IPS DF 19.7 (cell line): Measurements from ENCODE around the gene TEFM.
"Not testable (repeated sequence)": the region's sequence is repeated elsewhere in the genome, so short reads cannot be mapped to it uniquely, and the experiment has no call there.

Experiments used
- DNase-seq: peaks from one replicate; pipeline ENCODE4 v3.0.0-alpha.2; 2013; ENCODE audit warnings: low read depth, low spot score

TEFM gene

DNA sequence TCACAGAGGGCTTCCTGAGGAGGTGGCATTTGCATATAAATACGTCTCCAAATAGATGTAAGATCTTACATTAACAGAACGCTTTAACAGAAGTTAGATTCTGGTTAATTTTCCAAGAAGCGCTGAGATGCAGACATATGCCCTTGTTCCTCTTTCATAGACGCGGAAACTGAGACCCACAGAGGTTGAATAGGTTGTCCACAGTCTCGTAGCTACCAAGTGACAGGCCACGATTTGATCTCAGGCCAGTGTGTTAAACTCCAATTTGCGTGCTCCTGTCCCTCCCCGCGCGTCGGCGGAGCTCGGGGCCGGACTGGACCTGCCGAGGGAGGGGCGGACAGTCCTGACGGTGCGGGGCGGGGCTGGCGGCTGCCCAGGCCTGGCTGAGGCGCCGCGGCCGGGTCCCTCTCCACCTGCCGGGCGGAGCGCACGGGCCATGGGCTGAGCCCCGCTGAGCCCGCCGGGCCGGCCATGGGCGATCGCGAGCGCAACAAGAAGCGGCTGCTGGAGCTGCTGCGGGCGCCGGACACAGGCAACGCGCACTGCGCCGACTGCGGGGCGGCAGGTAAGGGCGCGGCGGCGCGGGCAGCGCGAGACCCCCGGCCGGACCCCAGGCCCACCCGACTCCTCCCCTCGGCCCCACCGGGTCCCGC, 15.6 kb upstream of the TEFM start, which contains the start of gene ADAP2:
TSS of gene ADAP2 (plus strand) at position 402 of the 653 bp plus-strand sequence. CDS start at position 472, 70 bp downstream.
- DNase-seq: no peak

DNA sequence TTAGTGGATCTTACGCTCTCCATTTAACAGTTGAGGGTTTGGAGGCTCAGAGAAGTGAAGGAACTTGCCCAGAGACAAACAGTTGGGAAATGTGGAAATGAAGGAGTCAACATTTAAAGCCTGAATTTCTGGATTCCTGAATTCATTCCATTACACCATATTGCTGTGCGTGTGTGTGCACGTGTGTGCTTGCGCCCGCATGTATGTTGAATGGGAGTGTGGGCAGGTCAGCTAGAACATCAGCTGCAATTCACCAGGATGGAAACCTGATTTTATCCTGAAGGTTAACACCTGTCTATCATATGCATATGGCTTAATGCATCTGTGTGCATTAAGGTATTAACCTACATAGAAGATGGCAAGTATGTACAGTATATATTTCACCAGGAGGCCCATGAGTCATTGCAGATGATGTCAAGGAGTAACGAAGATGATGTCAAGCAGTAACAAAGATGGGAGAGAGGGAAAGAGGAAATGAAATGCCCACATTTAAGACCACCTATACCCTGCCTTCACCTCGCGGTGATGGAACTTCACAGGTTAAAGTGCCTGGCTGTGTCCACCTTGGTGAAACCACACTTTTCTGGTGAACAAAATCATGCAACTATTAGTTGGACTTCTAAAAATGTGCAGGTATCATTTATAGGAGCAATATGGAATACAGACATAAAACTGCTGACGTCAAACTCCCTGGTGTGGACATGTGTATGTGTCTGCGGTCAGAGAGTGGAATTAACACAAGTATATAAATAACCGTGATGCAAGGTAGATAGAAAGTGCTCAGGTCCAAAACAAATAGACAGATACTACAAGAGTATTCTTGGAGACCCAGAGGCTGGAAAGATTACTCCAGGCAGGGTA, 14.9 kb upstream of the TEFM start:
- no peak for DNase-seq

DNA sequence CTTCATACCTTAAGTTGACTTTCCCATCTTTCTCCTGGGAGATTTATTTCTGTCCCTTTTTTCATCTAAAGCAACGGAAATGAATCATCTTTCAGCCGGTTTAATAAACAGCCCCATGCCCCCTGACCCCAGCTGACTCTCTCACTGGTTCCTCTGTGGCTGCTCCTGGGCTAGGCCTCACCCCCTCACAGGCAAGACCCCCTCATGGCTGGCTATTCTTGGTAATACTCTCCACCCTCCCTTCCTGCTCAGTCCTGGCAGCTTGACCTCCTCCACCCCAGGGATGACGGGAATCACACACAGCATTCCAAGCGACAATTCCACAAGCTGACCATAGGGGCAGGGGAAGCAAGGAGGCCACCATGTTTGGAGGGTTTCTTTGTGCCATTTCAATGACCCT, 14.2 kb upstream of the TEFM start:
- no peak for DNase-seq

DNA sequence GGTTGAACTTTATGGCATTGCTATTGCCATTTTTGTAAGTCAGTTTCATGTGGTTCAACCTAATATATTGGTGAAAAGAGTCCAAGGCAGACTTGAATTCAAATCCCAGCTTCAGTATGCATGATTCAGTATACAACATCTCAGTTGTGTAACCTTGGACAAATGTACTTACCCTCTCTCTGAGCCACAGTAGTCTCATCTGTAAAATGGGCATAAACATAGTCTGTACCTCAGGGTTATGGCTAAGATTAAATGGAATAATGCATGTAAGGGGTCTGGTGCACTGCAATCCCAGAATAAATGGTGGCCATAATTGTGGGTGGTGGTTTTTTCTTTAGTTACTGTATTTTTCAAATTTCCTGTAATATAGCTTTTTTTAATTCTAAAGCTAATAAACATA, 11.0 kb upstream of the TEFM start:
- DNase-seq: no peak

DNA sequence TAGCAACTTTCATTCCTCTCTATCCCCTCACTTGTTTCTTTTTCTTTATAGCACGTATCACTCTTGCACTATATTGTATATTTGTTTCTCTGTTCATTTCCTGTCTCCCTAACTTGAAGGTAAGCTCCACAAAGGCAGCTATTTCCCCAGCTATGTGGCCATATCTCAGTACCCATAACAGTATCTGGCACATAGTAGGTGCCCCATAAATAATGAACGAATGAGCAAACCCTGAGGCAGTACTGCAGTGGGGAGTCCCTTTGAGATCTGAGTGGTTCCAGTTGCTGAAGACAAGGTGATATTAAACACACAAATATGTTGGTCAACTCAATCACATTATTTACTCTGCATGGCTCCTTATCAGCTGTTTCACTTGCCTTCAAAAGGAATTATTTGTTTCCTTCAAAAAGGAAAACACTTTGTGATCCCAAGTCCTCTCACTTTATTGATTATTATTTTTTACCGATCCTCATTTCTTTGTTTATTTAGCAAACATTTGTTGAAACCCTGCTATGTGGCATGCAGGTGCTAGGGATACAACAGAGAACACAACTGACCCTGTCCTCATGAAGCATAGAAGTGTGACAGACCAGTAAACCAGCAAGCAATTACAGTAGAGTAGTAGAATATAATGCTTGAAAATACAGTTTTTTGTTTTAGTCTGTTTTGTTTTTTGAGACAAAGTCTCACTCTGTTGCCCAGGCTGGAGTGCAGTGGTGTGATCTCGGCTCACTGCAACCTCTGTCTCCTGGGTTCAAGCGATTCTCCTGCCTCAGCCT, 10.0 kb upstream of the TEFM start:
- DNase-seq: no peak

DNA sequence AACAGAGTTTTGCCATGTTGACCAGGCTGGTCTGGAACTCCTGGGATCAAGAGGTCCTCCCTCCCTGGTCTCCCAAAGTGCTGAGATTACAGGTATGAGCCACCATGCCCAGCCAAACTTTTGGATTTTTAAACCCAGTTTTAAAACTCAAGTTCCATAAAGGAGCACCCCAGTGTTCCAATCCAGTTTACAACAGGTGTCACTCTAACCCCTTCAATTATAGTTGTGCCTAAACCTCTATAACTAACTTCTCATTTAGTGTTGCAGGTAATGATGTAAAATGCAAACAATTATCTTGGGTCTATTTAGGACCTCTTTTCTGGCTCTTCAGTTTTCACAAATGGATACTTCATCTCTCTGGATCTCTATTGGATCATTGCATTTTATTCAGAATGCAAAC, 7.9 kb upstream of the TEFM start:
- no peak for DNase-seq

DNA sequence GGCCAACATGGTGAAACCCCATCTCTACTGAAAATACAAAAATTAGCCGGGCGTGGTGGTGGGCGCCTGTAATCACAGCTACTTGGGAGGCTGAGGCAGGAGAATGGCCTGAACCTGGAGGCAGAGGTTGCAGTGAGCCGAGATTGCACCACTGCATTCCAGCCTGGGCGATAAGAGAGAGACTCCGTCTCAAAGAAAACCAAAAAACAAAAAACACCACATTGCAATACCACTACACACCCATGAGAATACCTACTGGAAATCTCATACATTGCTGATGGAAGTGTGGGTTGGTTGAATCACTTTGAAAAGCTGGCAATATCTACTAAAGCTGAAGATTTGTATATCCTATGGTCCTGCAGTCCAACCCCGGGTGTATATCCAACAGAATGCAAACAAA, 4.1 kb upstream of the TEFM start:
- not testable (repeated sequence) for DNase-seq

DNA sequence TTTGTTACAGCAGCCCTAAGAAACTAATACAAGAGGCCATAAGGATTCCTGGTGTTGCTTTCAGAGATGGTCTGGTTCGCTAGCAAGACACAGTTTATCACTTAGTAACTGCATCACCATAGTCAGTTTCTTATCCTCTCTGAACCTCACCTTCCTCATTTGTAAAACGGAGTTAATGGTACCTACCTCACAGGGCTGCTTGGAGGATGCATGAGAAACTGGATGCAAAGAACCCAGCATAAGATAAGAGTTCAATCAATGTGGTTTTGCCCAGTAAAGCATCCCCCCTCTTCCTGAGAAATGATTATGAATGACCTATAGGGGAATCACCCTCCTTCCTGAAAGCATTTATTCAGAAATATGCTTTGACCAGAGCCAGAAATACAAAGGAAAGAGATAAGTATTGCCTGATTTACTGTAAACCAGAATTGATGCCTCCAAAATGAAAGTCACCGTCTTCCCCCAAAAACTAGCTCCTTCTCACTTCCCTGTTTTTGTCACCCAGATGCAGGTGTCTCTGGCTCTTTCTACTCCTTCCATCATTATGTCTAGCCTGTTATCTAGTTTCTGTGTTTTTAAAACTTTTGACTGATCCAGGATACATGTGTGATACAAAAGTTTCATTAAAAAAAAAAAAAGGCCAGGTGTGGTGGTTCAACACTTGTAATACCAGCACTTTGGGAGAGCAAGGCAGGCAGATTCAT, 2.8 kb upstream of the TEFM start:
- DNase-seq: no peak

DNA sequence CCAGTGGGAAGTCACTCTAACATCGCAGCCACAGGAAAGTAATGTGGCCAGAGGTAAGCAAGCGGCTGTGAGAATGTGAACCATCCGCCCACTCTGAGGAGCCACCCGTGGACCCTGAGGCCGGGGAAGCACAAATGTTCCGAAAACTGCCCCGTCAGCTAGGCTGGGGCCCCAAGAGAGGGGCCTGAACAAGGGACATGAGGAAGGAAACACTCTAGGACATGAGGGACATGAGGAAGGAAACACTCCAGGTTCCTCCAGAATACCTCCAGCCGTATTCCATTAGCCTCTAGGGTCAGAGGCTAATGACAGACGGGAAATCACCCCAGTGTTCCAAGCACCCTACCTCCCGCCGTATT, 317 bp downstream of the TEFM start:
- DNase-seq: no peak

DNA sequence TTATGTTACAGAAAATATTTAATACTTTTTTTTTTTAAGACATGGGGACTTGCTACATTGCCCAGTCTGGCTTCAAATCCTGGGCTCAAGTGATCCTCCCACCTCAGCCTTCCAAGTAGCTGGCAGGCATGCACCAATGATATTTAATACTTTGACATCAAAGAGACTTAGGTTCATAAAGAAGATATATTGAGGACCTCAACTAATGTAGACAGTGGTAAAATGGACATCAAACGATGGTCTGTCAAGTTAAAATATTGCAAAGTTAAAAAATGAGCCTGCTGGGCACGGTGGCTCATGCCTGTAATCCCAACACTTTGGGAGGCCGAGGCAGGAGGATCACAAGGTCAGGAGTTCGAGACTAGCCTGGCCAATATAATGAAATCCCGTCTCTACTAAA, 8.7 kb downstream of the TEFM start:
- no peak for DNase-seq

DNA sequence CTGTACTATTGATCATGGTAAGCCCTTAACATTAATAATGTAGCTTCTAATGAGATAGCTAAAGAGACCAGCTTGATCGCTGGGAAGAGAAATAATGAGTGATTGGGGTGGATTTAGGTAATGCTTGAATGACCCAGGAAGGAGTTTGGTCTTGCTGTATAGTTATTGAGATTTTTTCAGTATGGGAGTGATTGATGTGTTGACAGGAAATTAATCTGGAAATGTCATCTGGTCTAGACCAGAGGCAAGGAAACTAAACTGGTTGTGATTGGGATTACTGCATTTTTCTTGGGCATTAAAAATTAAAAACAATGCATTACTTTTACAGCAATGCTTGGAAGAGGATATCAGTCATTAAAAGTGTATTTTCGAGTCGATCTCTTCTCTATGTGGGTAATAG, 11.8 kb downstream of the TEFM start:
- no peak for DNase-seq

DNA sequence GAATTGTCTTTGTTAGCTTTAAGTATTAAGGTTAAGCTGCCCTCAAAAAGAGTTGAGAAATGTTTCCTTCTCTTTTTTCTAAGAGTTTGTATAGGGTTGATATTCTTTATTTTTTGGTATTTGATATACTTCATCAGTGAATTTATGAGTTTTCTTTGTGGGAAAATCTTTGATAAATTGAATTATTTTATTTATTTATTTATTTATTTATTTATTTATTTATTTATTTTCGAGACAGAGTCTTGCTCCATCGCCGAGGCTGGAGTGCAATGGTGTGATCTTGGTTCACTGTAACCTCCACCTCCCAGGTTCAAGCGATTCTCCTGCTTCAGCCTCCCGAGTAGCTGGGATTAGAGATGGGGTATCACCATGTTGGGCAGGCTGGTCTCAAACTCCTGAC, 19.9 kb downstream of the TEFM start:
- DNase-seq: no peak

DNA sequence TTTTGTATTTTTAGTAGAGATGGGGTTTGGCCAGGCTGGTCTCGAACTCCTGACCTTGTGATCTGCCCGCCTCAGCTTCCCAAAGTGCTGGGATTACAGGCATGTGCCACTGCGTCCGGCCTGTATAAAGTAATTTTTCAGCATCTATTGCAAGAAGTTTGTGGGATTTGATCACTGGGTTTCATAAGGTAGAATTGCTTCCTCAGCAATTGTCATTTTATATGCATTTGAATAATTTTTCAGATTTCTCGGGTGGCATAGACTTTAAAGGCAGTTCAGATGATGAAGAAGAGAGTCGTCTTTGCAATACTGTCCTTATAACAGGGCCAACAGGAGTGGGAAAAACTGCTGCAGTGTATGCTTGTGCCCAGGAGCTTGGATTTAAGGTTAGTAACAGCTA, 37.0 kb downstream of the TEFM start:
- DNase-seq: no peak

DNA sequence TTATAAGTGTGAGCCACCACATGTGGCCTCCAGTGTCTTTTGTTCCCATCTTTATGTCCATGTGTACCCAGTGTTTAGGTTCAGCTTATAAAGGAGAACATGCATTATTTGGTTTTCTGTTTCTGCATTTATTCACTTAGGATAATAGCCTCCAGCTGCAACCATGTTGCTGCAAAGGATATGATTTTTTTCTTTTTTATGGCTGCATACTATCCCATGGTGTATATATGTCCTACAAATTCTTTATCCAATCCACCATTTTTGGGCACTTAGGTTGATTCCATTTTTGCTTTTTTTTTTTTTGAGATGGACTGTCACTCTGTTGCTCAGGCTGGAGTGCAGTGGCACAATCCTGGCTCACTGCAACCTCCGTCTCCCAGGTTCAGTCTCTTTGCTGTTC, 41.4 kb downstream of the TEFM start:
- DNase-seq: no peak

DNA sequence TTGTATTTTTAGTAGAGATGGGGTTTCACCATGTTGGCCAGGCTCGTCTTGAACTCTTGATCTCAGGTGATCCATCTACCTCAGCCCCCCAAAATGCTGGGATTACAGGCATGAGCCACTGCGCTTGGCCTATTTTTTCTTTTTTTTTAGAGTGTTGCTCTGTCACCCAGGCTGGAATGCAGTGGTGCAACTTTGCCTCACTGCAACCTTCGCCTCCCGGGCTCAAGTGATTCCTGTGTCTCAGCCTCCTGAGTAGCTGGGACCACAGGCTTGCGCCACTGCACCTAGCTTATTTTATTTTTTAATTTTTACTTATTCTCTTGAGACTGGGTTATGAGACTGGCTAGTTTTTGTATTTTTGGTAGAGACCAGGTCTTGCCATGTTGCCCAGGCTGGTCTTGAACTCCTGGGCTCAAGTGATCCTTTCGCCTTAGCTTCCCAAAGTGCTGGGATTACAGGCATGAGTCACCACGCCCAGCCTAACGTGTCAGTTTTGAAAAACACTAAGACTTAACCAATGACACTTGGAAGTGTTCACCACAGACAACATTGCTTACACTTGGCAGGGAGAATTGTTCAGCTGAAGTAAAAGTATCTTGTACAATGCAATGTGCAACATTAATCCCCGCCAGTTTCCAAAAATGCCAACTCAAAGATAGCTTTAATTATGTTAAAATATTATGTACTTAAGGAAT, 47.3 kb downstream of the TEFM start:
- no peak for DNase-seq

DNA sequence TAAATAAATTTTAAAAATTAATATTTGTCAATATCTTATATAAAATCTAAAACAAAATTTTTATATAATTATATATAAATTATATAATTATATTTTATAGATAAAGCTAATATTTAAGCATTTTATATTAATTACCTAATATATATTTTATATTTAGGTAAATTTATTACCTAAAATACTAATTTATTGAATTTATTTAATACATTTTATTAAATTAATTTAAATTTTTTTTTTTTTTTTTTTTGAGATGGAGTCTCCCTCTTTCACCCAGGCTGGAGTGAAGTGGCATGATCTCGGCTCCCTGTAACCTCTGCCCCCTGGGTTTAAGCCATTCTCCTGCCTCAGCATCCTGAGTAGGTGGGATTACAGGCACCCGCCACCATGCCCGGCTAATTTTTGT, 51.9 kb downstream of the TEFM start:
- no peak for DNase-seq
